Heart left ventricle (tissue), 16 donors: ENCODE data around the gene RHAG. TPM values are rescaled to one million over a fixed set of nuclear protein-coding genes. Genes with fewer than 3 reads are reported as not detected.
"Not testable (repeated sequence)": the region's sequence is repeated elsewhere in the genome, so short reads cannot be mapped to it uniquely, and the experiment has no call there.

Source experiments
- ATAC-seq, 4 donors: fragments of 200-7000 bp; cut with Tn5 transposase; one replicate each; pipeline ENCODE4 v1.9.1; 2020 to 2022; ENCODE audit warnings: moderate library complexity in 4 of 4, mild to moderate bottlenecking in 3 of 4, moderate number of reproducible peaks in 1 of 4
- DNase-seq, 5 donors: peaks; one replicate each; pipeline ENCODE4 v3.0.0-alpha.2; 2020
- H3K27ac ChIP-seq, 12 donors: fragments of 200-600 bp; sonication (generic) in 4 of 12; one replicate each; pipeline versions ENCODE4 v1.5.0 to v1.8.0; 2016 to 2022; ENCODE audit warnings: mild to moderate bottlenecking in 2 of 12
- H3K27me3 ChIP-seq, 9 donors: fragments of 200-600 bp; sonication (generic) in 2 of 9; one replicate each; pipeline versions ENCODE4 v1.5.1 to v1.8.0; 2016 to 2022; ENCODE audit warnings: mild to moderate bottlenecking in 3 of 9
- H3K36me3 ChIP-seq, 9 donors: fragments of 200-600 bp; sonication (generic) in 2 of 9; one replicate each; pipeline versions ENCODE4 v1.5.0 to v1.8.0; 2018 to 2022; ENCODE audit warnings: mild to moderate bottlenecking in 2 of 9
- H3K4me1 ChIP-seq, 12 donors: fragments of 200-600 bp; sonication (generic) in 4 of 12; one replicate each; pipeline versions ENCODE4 v1.5.0 to v1.8.0; 2016 to 2022; ENCODE audit warnings: mild to moderate bottlenecking in 3 of 12
- H3K4me3 ChIP-seq, 12 donors: fragments of 200-600 bp; sonication (generic) in 4 of 12; one replicate each; pipeline versions ENCODE4 v1.5.0 to v1.8.0; 2017 to 2022; ENCODE audit warnings: mild to moderate bottlenecking in 9 of 12, moderate library complexity in 4 of 12
- H3K9me3 ChIP-seq, 12 donors: fragments of 200-600 bp; sonication (generic) in 4 of 12; one replicate each; pipeline versions ENCODE4 v1.5.0 to v1.8.0; 2016 to 2022; ENCODE audit warnings: mild to moderate bottlenecking in 1 of 12
- POLR2A ChIP-seq, 2 donors: fragments of 450-650 bp; IDR thresholded peaks; one replicate each; pipeline ENCODE4 v1.6.1; 2017; ENCODE audit warnings: antibody characterized with exemption in 2 of 2, mild to moderate bottlenecking in 2 of 2, moderate library complexity in 2 of 2
- WGBS, 4 donors: extraction: QIAGEN DNeasy Blood & Tissue Kit in 2 of 4; methylation state at CpG; one replicate each; pipeline versions ENCODE4 v1.1.5 to v1.1.7; 2013 to 2018; 5-methylcytosine and 5-hydroxymethylcytosine counted together
- intact Hi-C, 10 donors: fragments of 100-400 bp; cut with DNase I; formaldehyde crosslinking; loops; one replicate each; pipeline versions ENCODE4 v1.11.1 to v1.14.2; 2022
- polyA plus RNA-seq, 2 donors: library from polyadenylated mRNA; stranded (reverse); fragments of 200-250 nt; gene quantifications; one replicate each; pipeline ENCODE4 v1.2.3, GENCODE V29; 2013
- total RNA-seq, 9 donors: library from RNA; depleted of rRNA in 2 of 9; stranded (reverse); fragments of >200 nt in 2 of 9; fragmentation: NEBNext Ultra II Directional in 3 of 9; extraction: Animal tissue kit (Norgen Biotek cat#: 25700) in 3 of 9; gene quantifications; one replicate each; pipeline versions ENCODE4 v1.1.0 to v1.2.4, GENCODE V29; 2016 to 2023
- TF ChIP-seq, protein P1 (sequence below), 12 donors: fragments of 200-600 bp; sonication (generic) in 4 of 12; IDR thresholded peaks; one replicate each; pipeline versions ENCODE4 v1.5.0 to v1.8.0; 2018 to 2022; ENCODE audit warnings: antibody characterized with exemption in 12 of 12, mild to moderate bottlenecking in 5 of 12
- donor health status: ischemic (EF 13 %, LVEDD 7.1; RV severe dilation, severe dysfunction).
- donor health status: healthy with polysubstance abuse.
- donor health status: DM: no; HTN: yes; CAD: no.
- donor health status: DM: no; HTN: no; CAD: no.
- donor health status: ischemic (EF 25% LVEDD 6.9; RV normal size, moderate dysfunction).
- donor health status: ischemic (EF 25% LVEDD 5.7; RV mildly dilated, moderate dysfunction).
- donor health status: healthy.
- donor health status: DM: yes; HTN: yes; CAD: no.
- donor health status: ischemic (EF 35%, LVEDD 5.7; RV mildly dilated, moderate dysfunction).
- donor health status: nonischemic (EF 11% LVEDD 7.7; RV severe dilation, severe dysfunction).
- donor health status: DM: yes; HTN: yes; CAD: no.
- donor health status: PGD.
- donor health status: ischemic (EF 29% LVEDD 5.4; RV normal size, mild dysfunction).
- donor health status: nonischemic (EF 23%, LVEDD 6.1; RV moderate dilation, normal function).

Gene RHAG
- total and polyA plus RNA-seq, 11 donors = 0.16 to 2.6 (median 0.44) TPM; not detected in 4

- WGBS, 4 donors = 75 to 82% (median 77%) methylated on average over 2 of the region's 2 CpGs
- Histone ChIP-seq H3K4me1 (no peaks in the 10 kb centered on the region), H3K36me3 (no peaks in the 10 kb centered on the region), H3K4me3 (no peak overlapping the region), H3K9me3 (no peaks in the 10 kb centered on the region), H3K27me3 (no peaks in the 10 kb centered on the region), H3K27ac (no peak overlapping the region)
- ATAC-seq (no peak), DNase-seq (no peak)
- intact Hi-C loops = loop anchor here in 1 of 10 donors (10.0 kb wide), 1 partner anchor 211 kb away; no protein-coding TSS in a partner anchor
- TF ChIP-seq POLR2A (IDR thresholded peaks at IDR 0.05) = no peak
- TF ChIP-seq, protein P1, sequence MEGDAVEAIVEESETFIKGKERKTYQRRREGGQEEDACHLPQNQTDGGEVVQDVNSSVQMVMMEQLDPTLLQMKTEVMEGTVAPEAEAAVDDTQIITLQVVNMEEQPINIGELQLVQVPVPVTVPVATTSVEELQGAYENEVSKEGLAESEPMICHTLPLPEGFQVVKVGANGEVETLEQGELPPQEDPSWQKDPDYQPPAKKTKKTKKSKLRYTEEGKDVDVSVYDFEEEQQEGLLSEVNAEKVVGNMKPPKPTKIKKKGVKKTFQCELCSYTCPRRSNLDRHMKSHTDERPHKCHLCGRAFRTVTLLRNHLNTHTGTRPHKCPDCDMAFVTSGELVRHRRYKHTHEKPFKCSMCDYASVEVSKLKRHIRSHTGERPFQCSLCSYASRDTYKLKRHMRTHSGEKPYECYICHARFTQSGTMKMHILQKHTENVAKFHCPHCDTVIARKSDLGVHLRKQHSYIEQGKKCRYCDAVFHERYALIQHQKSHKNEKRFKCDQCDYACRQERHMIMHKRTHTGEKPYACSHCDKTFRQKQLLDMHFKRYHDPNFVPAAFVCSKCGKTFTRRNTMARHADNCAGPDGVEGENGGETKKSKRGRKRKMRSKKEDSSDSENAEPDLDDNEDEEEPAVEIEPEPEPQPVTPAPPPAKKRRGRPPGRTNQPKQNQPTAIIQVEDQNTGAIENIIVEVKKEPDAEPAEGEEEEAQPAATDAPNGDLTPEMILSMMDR (IDR thresholded peaks at IDR 0.05) = no peak
Observed at GRCh38 chr6:49633541-49633940, 3.1 kb downstream of the RHAG start.

- Histone ChIP-seq H3K4me1 (no peaks in the 10 kb centered on the region), H3K27me3 (no peaks in the 10 kb centered on the region), H3K4me3 (no peak overlapping the region), H3K36me3 (no peaks in the 10 kb centered on the region), H3K27ac (no peak overlapping the region), H3K9me3 (no peaks in the 10 kb centered on the region)
- ATAC-seq = no peak
- DNase-seq = no peak
- WGBS, 4 donors = 79 to 85% (median 82%) methylated on average over 3 of the region's 3 CpGs
- TF ChIP-seq, protein P1 (IDR thresholded peaks at IDR 0.05) = no peak
- no peak for TF ChIP-seq POLR2A (IDR thresholded peaks at IDR 0.05)
- intact Hi-C loops = loop anchor here in 1 of 10 donors (10.0 kb wide), 1 partner anchor 212 kb away; no protein-coding TSS in a partner anchor
Observed at GRCh38 chr6:49632727-49633126, 3.9 kb downstream of the RHAG start.

GRCh38 chr6:49629485-49630088, 7.1 kb downstream of the RHAG start:
- ATAC-seq, DNase-seq, H3K9me3 ChIP-seq, H3K4me1 ChIP-seq, H3K36me3 ChIP-seq, H3K27me3 ChIP-seq, H3K27ac ChIP-seq, H3K4me3 ChIP-seq: not testable (repeated sequence)
- WGBS, 4 donors = 90 to 94% (median 93%) methylated on average over 18 to 36 of the region's 36 CpGs
- intact Hi-C loops = loop anchor here in 4 of 10 donors (10.0 kb wide), 1 partner anchor 215 kb away; no protein-coding TSS in a partner anchor

GRCh38 chr6:49626811-49627210, 9.8 kb downstream of the RHAG start:
- TF ChIP-seq POLR2A (IDR thresholded peaks at IDR 0.05) = no peak
- TF ChIP-seq, protein P1 (IDR thresholded peaks at IDR 0.05) = no peak
- ATAC-seq = no peak
- 85 to 97% (median 93%) methylated on average over 3 of the region's 3 CpGs for WGBS, 4 donors

GRCh38 chr6:49618257-49618656, 18.4 kb downstream of the RHAG start:
- no peak for TF ChIP-seq POLR2A (IDR thresholded peaks at IDR 0.05)
- TF ChIP-seq, protein P1 (IDR thresholded peaks at IDR 0.05) = no peak
- no peak for DNase-seq

More at GRCh38 chr6:49626811-49627210, 9.8 kb downstream of the RHAG start:
- no peak for DNase-seq
- H3K27me3 ChIP-seq = no peaks in the 10 kb centered on the region
- intact Hi-C loops = loop anchor here in 3 of 10 donors (10.0 kb wide), 1 partner anchor 218 kb away; no protein-coding TSS in a partner anchor
- no peaks in the 10 kb centered on the region for H3K4me1 ChIP-seq
- H3K4me3 ChIP-seq = no peak overlapping the region
- H3K36me3 ChIP-seq = no peaks in the 10 kb centered on the region
- no peak overlapping the region for H3K27ac ChIP-seq
- no peaks in the 10 kb centered on the region for H3K9me3 ChIP-seq

GRCh38 chr6:49614144-49614543, 22.5 kb downstream of the RHAG start:
- intact Hi-C loops = loop anchor here in 1 of 10 donors (10.0 kb wide), 1 partner anchor 231 kb away; no protein-coding TSS in a partner anchor
- ATAC-seq, H3K4me3 ChIP-seq, H3K36me3 ChIP-seq, DNase-seq, H3K4me1 ChIP-seq, H3K9me3 ChIP-seq, H3K27ac ChIP-seq, H3K27me3 ChIP-seq: not testable (repeated sequence)
- WGBS, 4 donors = 77 to 84% (median 81%) methylated on average over 5 of the region's 5 CpGs

More at GRCh38 chr6:49618257-49618656, 18.4 kb downstream of the RHAG start:
- Histone ChIP-seq H3K9me3 (no peaks in the 10 kb centered on the region), H3K27ac (no peak overlapping the region), H3K36me3 (no peaks in the 10 kb centered on the region), H3K4me1 (no peaks in the 10 kb centered on the region), H3K4me3 (no peak overlapping the region), H3K27me3 (no peaks in the 10 kb centered on the region)
- intact Hi-C loops = loop anchor here in 1 of 10 donors (10.0 kb wide), 1 partner anchor 227 kb away; no protein-coding TSS in a partner anchor
- no peak for ATAC-seq
